DND-41 (cell line): ENCODE measurements around the gene LRRN4CL.

Experiments used
- EZH2 ChIP-seq: IDR thresholded peaks from 3 replicates; pipeline ENCODE4 v1.6.1; 2012; ENCODE audit warnings: borderline replicate concordance, low read depth, mild to moderate bottlenecking, moderate library complexity, low read length, inconsistent platforms; ENCODE audit not compliant: severe bottlenecking
- TF ChIP-seq, protein P1 (sequence below): IDR thresholded peaks from 2 replicates; pipeline ENCODE4 v1.5.1; 2012; ENCODE audit warnings: borderline replicate concordance, low read length, moderate library complexity, mild to moderate bottlenecking; ENCODE audit not compliant: poor library complexity, severe bottlenecking; ENCODE audit errors: extremely low read depth

DNA sequence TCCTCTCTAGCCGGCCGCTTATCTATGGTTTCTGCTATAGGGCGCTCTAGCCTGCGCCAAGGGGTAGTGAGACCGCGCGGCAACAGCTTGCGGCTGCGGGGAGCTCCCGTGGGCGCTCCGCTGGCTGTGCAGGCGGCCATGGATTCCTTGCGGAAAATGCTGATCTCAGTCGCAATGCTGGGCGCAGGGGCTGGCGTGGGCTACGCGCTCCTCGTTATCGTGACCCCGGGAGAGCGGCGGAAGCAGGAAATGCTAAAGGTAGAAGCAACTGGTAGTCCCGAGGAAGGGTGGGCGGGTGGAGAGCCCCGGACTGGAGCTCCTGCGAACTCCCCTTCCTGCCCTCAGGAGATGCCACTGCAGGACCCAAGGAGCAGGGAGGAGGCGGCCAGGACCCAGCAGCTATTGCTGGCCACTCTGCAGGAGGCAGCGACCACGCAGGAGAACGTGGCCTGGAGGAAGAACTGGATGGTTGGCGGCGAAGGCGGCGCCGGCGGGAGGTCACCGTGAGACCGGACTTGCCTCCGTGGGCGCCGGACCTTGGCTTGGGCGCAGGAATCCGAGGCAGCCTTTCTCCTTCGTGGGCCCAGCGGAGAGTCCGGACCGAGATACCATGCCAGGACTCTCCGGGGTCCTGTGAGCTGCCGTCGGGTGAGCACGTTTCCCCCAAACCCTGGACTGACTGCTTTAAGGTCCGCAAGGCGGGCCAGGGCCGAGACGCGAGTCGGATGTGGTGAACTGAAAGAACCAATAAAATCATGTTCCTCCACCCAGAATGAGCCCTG lies 17.5 kb downstream of the LRRN4CL start, which contains the start of the genes LBHD1 and UQCC3:
- TF ChIP-seq, protein P1, sequence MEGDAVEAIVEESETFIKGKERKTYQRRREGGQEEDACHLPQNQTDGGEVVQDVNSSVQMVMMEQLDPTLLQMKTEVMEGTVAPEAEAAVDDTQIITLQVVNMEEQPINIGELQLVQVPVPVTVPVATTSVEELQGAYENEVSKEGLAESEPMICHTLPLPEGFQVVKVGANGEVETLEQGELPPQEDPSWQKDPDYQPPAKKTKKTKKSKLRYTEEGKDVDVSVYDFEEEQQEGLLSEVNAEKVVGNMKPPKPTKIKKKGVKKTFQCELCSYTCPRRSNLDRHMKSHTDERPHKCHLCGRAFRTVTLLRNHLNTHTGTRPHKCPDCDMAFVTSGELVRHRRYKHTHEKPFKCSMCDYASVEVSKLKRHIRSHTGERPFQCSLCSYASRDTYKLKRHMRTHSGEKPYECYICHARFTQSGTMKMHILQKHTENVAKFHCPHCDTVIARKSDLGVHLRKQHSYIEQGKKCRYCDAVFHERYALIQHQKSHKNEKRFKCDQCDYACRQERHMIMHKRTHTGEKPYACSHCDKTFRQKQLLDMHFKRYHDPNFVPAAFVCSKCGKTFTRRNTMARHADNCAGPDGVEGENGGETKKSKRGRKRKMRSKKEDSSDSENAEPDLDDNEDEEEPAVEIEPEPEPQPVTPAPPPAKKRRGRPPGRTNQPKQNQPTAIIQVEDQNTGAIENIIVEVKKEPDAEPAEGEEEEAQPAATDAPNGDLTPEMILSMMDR, result no peak
- TF ChIP-seq EZH2, result no peak
